Thoracic aorta (tissue), 2 donors: ENCODE measurements around the gene CACNA1I. TPM values are rescaled to one million over a fixed set of nuclear protein-coding genes. Genes with fewer than 3 reads are reported as not detected.
A peak's percentile ranks its signal among the peaks of the same experiment; 100 is the strongest.

Experiments
- ATAC-seq: fragments of 150-250 bp; one replicate; pipeline ENCODE4 v1.8.0; 2017; ENCODE audit warnings: low read depth; ENCODE audit not compliant: insufficient number of reproducible peaks, low FRiP score
- DNase-seq: peaks from one replicate; pipeline ENCODE4 v3.0.0-alpha.2; 2020; ENCODE audit warnings: low spot score
- H3K27ac ChIP-seq, 2 donors: fragments of 200-600 bp; sonication (generic); 1 replicate in 1 of 2; 2 replicates in 1 of 2; pipeline ENCODE4 v1.5.1; 2016; ENCODE audit warnings: mild to moderate bottlenecking in 2 of 2, moderate library complexity in 2 of 2
- H3K27me3 ChIP-seq: fragments of 200-600 bp; sonication (generic); replicated peaks from 2 replicates; pipeline ENCODE4 v1.6.0; 2016; ENCODE audit warnings: mild to moderate bottlenecking; ENCODE audit not compliant: insufficient read depth
- H3K36me3 ChIP-seq: fragments of 200-600 bp; sonication (generic); one replicate; pipeline ENCODE4 v1.5.1; 2016
- H3K4me1 ChIP-seq, 2 donors: fragments of 200-600 bp; sonication (generic); 1 replicate in 1 of 2; 2 replicates in 1 of 2; pipeline versions ENCODE4 v1.5.1 to v1.6.0; 2016; ENCODE audit warnings: low read depth in 2 of 2, mild to moderate bottlenecking in 1 of 2; ENCODE audit not compliant: control insufficient read depth in 1 of 2
- H3K4me3 ChIP-seq: fragments of 200-600 bp; sonication (generic); 2 replicates; pipeline ENCODE4 v1.5.1; 2016; ENCODE audit warnings: mild to moderate bottlenecking
- H3K9me3 ChIP-seq: fragments of 200-600 bp; sonication (generic); 2 replicates; pipeline ENCODE4 v1.5.1; 2016
- CTCF ChIP-seq: fragments of 200-600 bp; sonication (generic); IDR thresholded peaks from one replicate; pipeline ENCODE4 v1.5.1; 2019; ENCODE audit warnings: antibody characterized with exemption
- total RNA-seq, 2 donors: library from RNA; depleted of rRNA; stranded (reverse); fragments of >200 nt; gene quantifications; one replicate each; pipeline versions ENCODE4 v1.1.0 to v1.2.3, GENCODE V29; 2016

The CACNA1I gene
- total RNA-seq, 2 donors from 2014 or later, result 0.14 to 0.21 TPM

GRCh38 chr22:39621826-39622225, 51.3 kb downstream of the CACNA1I start:
- DNase-seq, result no peak
- Histone ChIP-seq H3K4me1 (no peaks in the 10 kb centered on the region), H3K4me3 (no peak overlapping the region), H3K27ac (no peak overlapping the region), H3K36me3 (no peaks in the 10 kb centered on the region), H3K27me3 (no peaks in the 10 kb centered on the region), H3K9me3 (no peaks in the 10 kb centered on the region)
- no peak for TF ChIP-seq CTCF
- ATAC-seq, result no peak

GRCh38 chr22:39622881-39623367, 52.4 kb downstream of the CACNA1I start:
- Histone ChIP-seq H3K36me3 (no peaks in the 10 kb centered on the region), H3K4me3 (no peak overlapping the region), H3K9me3 (no peaks in the 10 kb centered on the region), H3K4me1 (no peaks in the 10 kb centered on the region), H3K27ac (no peak overlapping the region), H3K27me3 (no peaks in the 10 kb centered on the region)
- TF ChIP-seq CTCF, result peak; percentile 22
- ATAC-seq (no peak), DNase-seq (no peak)

- Histone ChIP-seq H3K4me1 (no peaks in the 10 kb centered on the region), H3K27ac (no peak overlapping the region), H3K36me3 (no peaks in the 10 kb centered on the region), H3K9me3 (no peaks in the 10 kb centered on the region), H3K27me3 (no peaks in the 10 kb centered on the region), H3K4me3 (no peak overlapping the region)
- ATAC-seq, result no peak
- no peak for TF ChIP-seq CTCF
- no peak for DNase-seq
Measured at GRCh38 chr22:39623603-39624500, 53.3 kb downstream of the CACNA1I start.

- Histone ChIP-seq H3K27ac (no peak overlapping the region), H3K9me3 (no peaks in the 10 kb centered on the region), H3K27me3 (no peaks in the 10 kb centered on the region), H3K36me3 (no peaks in the 10 kb centered on the region), H3K4me1 (no peaks in the 10 kb centered on the region), H3K4me3 (no peak overlapping the region)
- DNase-seq (no peak), ATAC-seq (no peak)
- no peak for TF ChIP-seq CTCF
Measured at GRCh38 chr22:39624501-39624821, 53.9 kb downstream of the CACNA1I start.

GRCh38 chr22:39625569-39626537, 55.3 kb downstream of the CACNA1I start:
- no peak for TF ChIP-seq CTCF
- Histone ChIP-seq H3K27ac (no peak overlapping the region), H3K27me3 (no peaks in the 10 kb centered on the region), H3K9me3 (no peaks in the 10 kb centered on the region), H3K4me3 (no peak overlapping the region), H3K36me3 (no peaks in the 10 kb centered on the region), H3K4me1 (no peaks in the 10 kb centered on the region)
- DNase-seq, result no peak
- ATAC-seq, result no peak
